Measurements from ENCODE around the gene ACACA.

Gene ACACA

GRCh38 chr17:37284191-37284590 is 122.4 kb downstream of the ACACA start:
- no peak for DNase-seq

- no peak for DNase-seq
Measured at GRCh38 chr17:37283414-37283961, 123.1 kb downstream of the ACACA start.

GRCh38 chr17:37280841-37281240 is 125.8 kb downstream of the ACACA start:
- DNase-seq, result no peak

- no peak for DNase-seq
Measured at GRCh38 chr17:37278247-37278894, 128.3 kb downstream of the ACACA start.

- no peak for DNase-seq
Measured at GRCh38 chr17:37276475-37276874, 130.2 kb downstream of the ACACA start.

GRCh38 chr17:37274461-37274860 is 132.2 kb downstream of the ACACA start:
- no peak for DNase-seq

GRCh38 chr17:37273409-37274051 is 133.1 kb downstream of the ACACA start:
- DNase-seq, result no peak

- DNase-seq, result no peak
Measured at GRCh38 chr17:37265446-37266173, 141.0 kb downstream of the ACACA start.

- DNase-seq, result no peak
Measured at GRCh38 chr17:37261286-37261685, 145.3 kb downstream of the ACACA start.

- DNase-seq, result no peak
Measured at GRCh38 chr17:37259030-37259735, 147.5 kb downstream of the ACACA start.

- no peak for DNase-seq
Measured at GRCh38 chr17:37256627-37257026, 150.0 kb downstream of the ACACA start.

GRCh38 chr17:37255432-37255831 is 151.2 kb downstream of the ACACA start:
- DNase-seq, result no peak

GRCh38 chr17:37247825-37248224 is 158.8 kb downstream of the ACACA start:
- no peak for DNase-seq

GRCh38 chr17:37246085-37246484 is 160.6 kb downstream of the ACACA start:
- no peak for DNase-seq

- DNase-seq, result no peak
Measured at GRCh38 chr17:37240381-37240780, 166.3 kb downstream of the ACACA start.

- no peak for DNase-seq
Measured at GRCh38 chr17:37239690-37240334, 166.8 kb downstream of the ACACA start.

GRCh38 chr17:37234106-37234505 is 172.5 kb downstream of the ACACA start:
- DNase-seq, result no peak

- no peak for DNase-seq
Measured at GRCh38 chr17:37233036-37233435, 173.6 kb downstream of the ACACA start.

- DNase-seq, result no peak
Measured at GRCh38 chr17:37231887-37232286, 174.7 kb downstream of the ACACA start.

GRCh38 chr17:37230633-37231032 is 176.0 kb downstream of the ACACA start:
- DNase-seq, result no peak

GRCh38 chr17:37225465-37225864 is 181.2 kb downstream of the ACACA start:
- no peak for DNase-seq

GRCh38 chr17:37221865-37222264 is 184.8 kb downstream of the ACACA start:
- no peak for DNase-seq

GRCh38 chr17:37220607-37220953 is 186.1 kb downstream of the ACACA start:
- no peak for DNase-seq

Data from stimulated activated CD4-positive, alpha-beta T cell treated with anti-CD3 and anti-CD28 coated beads, Interleukin-2, amount 100 ng/mL, for 48 hours (primary cell).